PC-9 (cell line): ENCODE data around the gene ATP8A1.

Source experiments
- CTCF ChIP-seq: fragments of 200-600 bp; sonication (generic); conservative IDR thresholded peaks from 2 replicates; pipeline ENCODE4 v1.6.1; 2017; ENCODE audit warnings: mixed run types, antibody characterized with exemption, mild to moderate bottlenecking, moderate library complexity
- EZH2 ChIP-seq: fragments of 200-600 bp; sonication (generic); IDR thresholded peaks from 2 replicates; pipeline ENCODE4 v1.8.0; 2017; ENCODE audit warnings: antibody characterized with exemption, low read depth

- TF ChIP-seq CTCF (no peak), EZH2 (no peak)
Observed at GRCh38 chr4:42561031-42561430, 95.9 kb downstream of the ATP8A1 start.
